Measurements from ENCODE around the gene ADGRB2. TPM values are rescaled to one million over a fixed set of nuclear protein-coding genes. Genes with fewer than 3 reads are reported as not detected.

ADGRB2 gene
- total and polyA plus RNA-seq, 2 donors from 2014 or later = 3.2 to 5.3 TPM

DNA sequence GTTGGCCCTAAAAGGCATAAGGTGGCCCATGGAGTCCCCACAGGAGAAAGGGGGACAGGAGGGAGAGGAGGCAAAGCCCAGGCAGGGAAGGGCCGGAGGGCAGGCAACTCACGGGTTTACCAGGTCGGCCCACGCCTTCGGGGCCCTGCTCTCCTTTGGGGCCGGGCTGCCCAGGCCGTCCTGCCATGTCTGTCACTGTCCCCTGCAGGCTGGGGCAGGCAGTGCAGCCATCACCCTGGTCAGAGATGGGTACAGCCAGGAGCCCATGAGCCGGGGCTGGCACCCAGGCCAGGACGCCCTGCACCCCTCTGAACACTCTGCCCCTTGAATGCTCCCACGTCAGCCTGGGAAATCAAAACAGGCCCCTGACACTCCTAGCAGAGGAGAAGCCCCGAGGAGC, 80.1 kb downstream of the ADGRB2 start:
- Histone ChIP-seq H3K9ac (ENCODE audit: low read length in 3 of 3) (no peak overlapping the region), H3K4me1 (ENCODE audit: control insufficient read depth in 2 of 3, insufficient read depth in 2 of 3, low read depth in 1 of 3, low read length in 3 of 3) (no peaks in the 10 kb centered on the region), H3K9me3 (ENCODE audit: control insufficient read depth in 2 of 3, insufficient read depth in 1 of 3, low read length in 3 of 3) (no peaks in the 10 kb centered on the region), H3K4me3 (ENCODE audit: low read length in 3 of 3) (no peak overlapping the region), H3K36me3 (ENCODE audit: control insufficient read depth in 2 of 3, insufficient read depth in 3 of 3, low read length in 3 of 3) (no peaks in the 10 kb centered on the region), H3K27ac (ENCODE audit: low read depth in 2 of 2, low read length in 2 of 2) (no peak overlapping the region), H3K27me3 (ENCODE audit: control insufficient read depth, insufficient read depth, low read length) (no peaks in the 10 kb centered on the region)
- no peak for FAIRE-seq
- TF ChIP-seq, protein P1, sequence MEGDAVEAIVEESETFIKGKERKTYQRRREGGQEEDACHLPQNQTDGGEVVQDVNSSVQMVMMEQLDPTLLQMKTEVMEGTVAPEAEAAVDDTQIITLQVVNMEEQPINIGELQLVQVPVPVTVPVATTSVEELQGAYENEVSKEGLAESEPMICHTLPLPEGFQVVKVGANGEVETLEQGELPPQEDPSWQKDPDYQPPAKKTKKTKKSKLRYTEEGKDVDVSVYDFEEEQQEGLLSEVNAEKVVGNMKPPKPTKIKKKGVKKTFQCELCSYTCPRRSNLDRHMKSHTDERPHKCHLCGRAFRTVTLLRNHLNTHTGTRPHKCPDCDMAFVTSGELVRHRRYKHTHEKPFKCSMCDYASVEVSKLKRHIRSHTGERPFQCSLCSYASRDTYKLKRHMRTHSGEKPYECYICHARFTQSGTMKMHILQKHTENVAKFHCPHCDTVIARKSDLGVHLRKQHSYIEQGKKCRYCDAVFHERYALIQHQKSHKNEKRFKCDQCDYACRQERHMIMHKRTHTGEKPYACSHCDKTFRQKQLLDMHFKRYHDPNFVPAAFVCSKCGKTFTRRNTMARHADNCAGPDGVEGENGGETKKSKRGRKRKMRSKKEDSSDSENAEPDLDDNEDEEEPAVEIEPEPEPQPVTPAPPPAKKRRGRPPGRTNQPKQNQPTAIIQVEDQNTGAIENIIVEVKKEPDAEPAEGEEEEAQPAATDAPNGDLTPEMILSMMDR (IDR thresholded peaks at IDR 0.05; ENCODE audit: borderline replicate concordance, extremely low read depth, insufficient read depth) = peak; percentile 29
- intact Hi-C loops (cut with DNase I) = no loop called here
- DNase-seq = no peak

DNA sequence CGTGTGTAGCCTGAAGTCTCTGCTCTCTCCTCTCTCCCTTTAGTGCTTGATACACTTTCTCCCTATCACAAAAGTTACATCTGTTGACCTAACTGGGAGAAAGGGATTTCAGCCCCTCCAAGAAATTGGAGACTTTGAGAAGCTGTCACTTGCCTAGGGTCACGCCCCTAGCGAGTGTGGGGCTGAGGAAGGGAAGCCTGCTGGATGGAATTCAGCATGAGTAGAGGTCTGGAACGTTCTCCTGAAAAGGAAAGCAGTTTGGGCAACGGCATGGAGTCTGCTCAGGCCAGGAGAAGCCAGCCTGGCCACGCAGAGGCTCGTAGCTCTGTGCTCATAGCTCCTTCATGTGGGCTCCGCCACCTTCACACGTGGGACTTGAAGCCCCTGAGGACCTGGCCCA, 82.7 kb downstream of the ADGRB2 start:
- Histone ChIP-seq H3K36me3 (ENCODE audit: control insufficient read depth in 2 of 3, insufficient read depth in 3 of 3, low read length in 3 of 3) (no peaks in the 10 kb centered on the region), H3K27ac (ENCODE audit: low read depth in 2 of 2, low read length in 2 of 2) (no peak overlapping the region)
- intact Hi-C loops (cut with DNase I) = no loop called here

GRCh38 chr1:31679676-31680230, 84.4 kb downstream of the ADGRB2 start:
- no peak overlapping the region for H3K4me3 ChIP-seq (ENCODE audit: low read length in 3 of 3)
- no peaks in the 10 kb centered on the region for H3K9me3 ChIP-seq (ENCODE audit: control insufficient read depth in 2 of 3, insufficient read depth in 1 of 3, low read length in 3 of 3)
- no peak overlapping the region for H3K27ac ChIP-seq (ENCODE audit: low read depth in 2 of 2, low read length in 2 of 2)
- DNase-seq (no peak), FAIRE-seq (no peak)
- no peak overlapping the region for H3K9ac ChIP-seq (ENCODE audit: low read length in 3 of 3)
- TF ChIP-seq, protein P1 (IDR thresholded peaks at IDR 0.05; ENCODE audit: borderline replicate concordance, extremely low read depth, insufficient read depth) = no peak
- H3K27me3 ChIP-seq (ENCODE audit: control insufficient read depth, insufficient read depth, low read length) = no peaks in the 10 kb centered on the region
- H3K36me3 ChIP-seq (ENCODE audit: control insufficient read depth in 2 of 3, insufficient read depth in 3 of 3, low read length in 3 of 3) = no peaks in the 10 kb centered on the region
- H3K4me1 ChIP-seq (ENCODE audit: control insufficient read depth in 2 of 3, insufficient read depth in 2 of 3, low read depth in 1 of 3, low read length in 3 of 3) = no peaks in the 10 kb centered on the region
- intact Hi-C loops (cut with DNase I) = no loop called here

More for the DNA sequence above, 82.7 kb downstream of the ADGRB2 start:
- no peaks in the 10 kb centered on the region for H3K4me1 ChIP-seq (ENCODE audit: control insufficient read depth in 2 of 3, insufficient read depth in 2 of 3, low read depth in 1 of 3, low read length in 3 of 3)
- H3K27me3 ChIP-seq (ENCODE audit: control insufficient read depth, insufficient read depth, low read length) = no peaks in the 10 kb centered on the region
- FAIRE-seq = no peak
- H3K9me3 ChIP-seq (ENCODE audit: control insufficient read depth in 2 of 3, insufficient read depth in 1 of 3, low read length in 3 of 3) = no peaks in the 10 kb centered on the region
- H3K4me3 ChIP-seq (ENCODE audit: low read length in 3 of 3) = no peak overlapping the region
- TF ChIP-seq, protein P1 (IDR thresholded peaks at IDR 0.05; ENCODE audit: borderline replicate concordance, extremely low read depth, insufficient read depth) = no peak
- H3K9ac ChIP-seq (ENCODE audit: low read length in 3 of 3) = no peak overlapping the region
- peak in 1 of 5 donors; percentile 49 for DNase-seq

DNA sequence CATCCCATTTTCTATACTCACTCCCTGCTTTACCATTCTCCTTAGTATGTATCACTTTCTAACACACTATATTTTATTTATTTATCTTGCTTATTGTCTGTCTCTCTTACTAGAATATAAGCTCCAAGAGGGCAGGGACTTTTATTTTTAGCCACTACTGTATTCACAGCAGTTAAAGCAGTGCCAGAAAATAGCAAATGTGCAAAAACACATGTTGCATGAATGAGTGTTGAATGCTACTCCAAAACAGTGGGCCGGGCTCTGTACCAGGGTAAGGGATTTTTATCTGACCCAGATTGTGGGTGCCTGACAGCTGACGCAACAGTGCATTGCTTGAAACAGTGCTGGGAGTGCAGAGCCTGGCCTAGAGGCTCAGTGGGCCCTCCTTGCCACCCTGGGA, 85.0 kb downstream of the ADGRB2 start:
- FAIRE-seq = no peak
- Histone ChIP-seq H3K9ac (ENCODE audit: low read length in 3 of 3) (no peak overlapping the region), H3K27ac (ENCODE audit: low read depth in 2 of 2, low read length in 2 of 2) (no peak overlapping the region), H3K27me3 (ENCODE audit: control insufficient read depth, insufficient read depth, low read length) (no peaks in the 10 kb centered on the region), H3K9me3 (ENCODE audit: control insufficient read depth in 2 of 3, insufficient read depth in 1 of 3, low read length in 3 of 3) (no peaks in the 10 kb centered on the region), H3K4me1 (ENCODE audit: control insufficient read depth in 2 of 3, insufficient read depth in 2 of 3, low read depth in 1 of 3, low read length in 3 of 3) (no peaks in the 10 kb centered on the region), H3K36me3 (ENCODE audit: control insufficient read depth in 2 of 3, insufficient read depth in 3 of 3, low read length in 3 of 3) (no peaks in the 10 kb centered on the region), H3K4me3 (ENCODE audit: low read length in 3 of 3) (no peak overlapping the region)
- TF ChIP-seq, protein P1 (IDR thresholded peaks at IDR 0.05; ENCODE audit: borderline replicate concordance, extremely low read depth, insufficient read depth) = no peak
- intact Hi-C loops (cut with DNase I) = no loop called here
- DNase-seq = no peak

Measured in kidney (tissue), 14 donors.